ENCODE data around the gene GPR173. TPM values are rescaled to one million over a fixed set of nuclear protein-coding genes. Genes with fewer than 3 reads are reported as not detected.

The GPR173 gene
- total and polyA plus RNA-seq, 2 experiments from 2014 or later: 0.92 to 7.7 TPM

DNA sequence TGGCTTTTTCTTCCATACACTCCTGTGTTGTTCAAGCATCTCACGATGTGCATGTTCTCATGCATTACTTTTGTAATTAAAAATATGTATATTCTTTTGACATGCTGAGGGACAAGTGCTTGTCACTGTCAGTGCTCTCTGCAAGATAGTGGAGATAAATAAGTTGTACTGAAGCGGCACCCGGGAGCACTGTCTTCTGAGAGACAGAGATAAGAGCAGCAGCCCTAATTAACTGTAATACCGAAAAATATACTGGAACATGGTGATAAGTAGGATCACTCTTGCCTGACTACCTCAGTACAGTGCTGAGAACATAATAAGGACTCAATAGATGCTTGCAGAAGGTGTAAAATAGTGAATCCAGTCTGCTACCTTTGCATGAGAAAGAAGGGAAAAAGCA lies 9.4 kb upstream of the GPR173 start:
- no peak overlapping the region for H2AFZ ChIP-seq
- no peak overlapping the region for H3K27ac Mint-ChIP-seq
- H3K79me2 ChIP-seq (replicated peaks; ENCODE audit: insufficient read depth): no peaks in the 10 kb centered on the region
- H3K9me2 ChIP-seq (ENCODE audit: insufficient read depth): no peaks in the 10 kb centered on the region
- H3K27ac ChIP-seq (ENCODE audit: low read depth): no peak overlapping the region
- no peak overlapping the region for H3K4me3 ChIP-seq
- no peaks in the 10 kb centered on the region for H3K4me1 ChIP-seq (ENCODE audit: insufficient read depth)
- no peak for ATAC-seq
- no peak overlapping the region for H3K4me3 Mint-ChIP-seq
- H3K4me1 Mint-ChIP-seq: no peaks in the 10 kb centered on the region; the same call in 2 of the 3 replicates
- no peaks in the 10 kb centered on the region for H3K27me3 ChIP-seq (ENCODE audit: insufficient read depth)
- no peaks in the 10 kb centered on the region for H3K27me3 Mint-ChIP-seq (ENCODE audit: insufficient read depth, low read depth, poor library complexity)
- H4K20me1 ChIP-seq (replicated peaks; ENCODE audit: insufficient read depth): no peaks in the 10 kb centered on the region
- DNase-seq (ENCODE audit: low spot score): no peak
- no peaks in the 10 kb centered on the region for H3K36me3 Mint-ChIP-seq (ENCODE audit: low read depth)
- no peaks in the 10 kb centered on the region for H3K9me3 Mint-ChIP-seq
- TF ChIP-seq STAT1 (IDR thresholded peaks at IDR 0.05; ENCODE audit: unreplicated experiment): no peak
- TF ChIP-seq ZNF114 (CRISPR knock-in tag; IDR thresholded peaks at IDR 0.05): no peak
- TF ChIP-seq JUNB (IDR thresholded peaks at IDR 0.05; ENCODE audit: unreplicated experiment): no peak
- TF ChIP-seq REST (IDR thresholded peaks at IDR 0.05; ENCODE audit: unreplicated experiment): no peak
- no peak for TF ChIP-seq EZH2 (IDR thresholded peaks at IDR 0.05; ENCODE audit: low read depth, unreplicated experiment)
- no peak for TF ChIP-seq ZNF331 (CRISPR knock-in tag; IDR thresholded peaks at IDR 0.05; ENCODE audit: low read depth)
- TF ChIP-seq ZNF462 (CRISPR knock-in tag; IDR thresholded peaks at IDR 0.05): no peak
- TF ChIP-seq, protein P1, sequence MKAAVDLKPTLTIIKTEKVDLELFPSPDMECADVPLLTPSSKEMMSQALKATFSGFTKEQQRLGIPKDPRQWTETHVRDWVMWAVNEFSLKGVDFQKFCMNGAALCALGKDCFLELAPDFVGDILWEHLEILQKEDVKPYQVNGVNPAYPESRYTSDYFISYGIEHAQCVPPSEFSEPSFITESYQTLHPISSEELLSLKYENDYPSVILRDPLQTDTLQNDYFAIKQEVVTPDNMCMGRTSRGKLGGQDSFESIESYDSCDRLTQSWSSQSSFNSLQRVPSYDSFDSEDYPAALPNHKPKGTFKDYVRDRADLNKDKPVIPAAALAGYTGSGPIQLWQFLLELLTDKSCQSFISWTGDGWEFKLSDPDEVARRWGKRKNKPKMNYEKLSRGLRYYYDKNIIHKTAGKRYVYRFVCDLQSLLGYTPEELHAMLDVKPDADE (IDR thresholded peaks at IDR 0.05): no peak
- no peak for TF ChIP-seq POLR2AphosphoS5 (IDR thresholded peaks at IDR 0.05; ENCODE audit: low read depth)
- TF ChIP-seq CREB1 (CRISPR knock-in tag; IDR thresholded peaks at IDR 0.05; ENCODE audit: low read depth): no peak
- no peak overlapping the region for H3K4me2 ChIP-seq
- no peaks in the 10 kb centered on the region for H3F3A ChIP-seq (replicated peaks; ENCODE audit: low read depth)
- H3K36me3 ChIP-seq (ENCODE audit: insufficient read depth): no peaks in the 10 kb centered on the region
